ENCODE results near the gene UBE2D2.

UBE2D2 gene

DNA sequence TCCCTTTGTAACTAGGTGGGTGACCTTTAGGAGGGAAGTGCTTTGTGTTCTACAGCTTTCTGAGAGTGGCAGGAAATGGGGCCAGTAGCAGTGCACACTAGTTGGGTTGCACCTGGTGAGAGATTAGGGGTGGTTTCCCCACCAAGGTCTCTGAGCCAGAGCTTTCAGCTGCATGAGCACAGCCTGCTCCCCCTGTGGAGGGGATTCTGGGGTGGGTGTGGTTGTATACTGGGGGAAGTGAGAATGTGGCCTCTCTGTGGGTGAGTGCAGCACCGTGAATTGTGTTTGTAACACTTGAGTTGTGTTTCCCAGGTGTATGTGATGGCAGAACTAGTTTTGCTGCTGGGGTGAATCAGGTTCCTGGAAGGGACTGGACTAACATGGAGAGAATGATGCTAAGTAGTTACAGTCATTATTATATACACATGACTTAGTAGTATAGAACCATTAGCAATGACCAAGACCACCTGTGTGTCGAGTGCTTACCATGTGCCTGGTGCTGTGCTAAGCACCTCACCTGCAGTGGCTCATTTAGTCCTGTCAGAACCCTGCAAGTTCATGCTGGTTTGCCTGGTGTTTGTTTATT lies 75.2 kb downstream of the UBE2D2 start:
- DNase-seq (ENCODE audit: low read depth), result no peak

GRCh38 chr5:139636975-139637408 lies 75.9 kb downstream of the UBE2D2 start:
- DNase-seq (ENCODE audit: low read depth), result no peak

DNA sequence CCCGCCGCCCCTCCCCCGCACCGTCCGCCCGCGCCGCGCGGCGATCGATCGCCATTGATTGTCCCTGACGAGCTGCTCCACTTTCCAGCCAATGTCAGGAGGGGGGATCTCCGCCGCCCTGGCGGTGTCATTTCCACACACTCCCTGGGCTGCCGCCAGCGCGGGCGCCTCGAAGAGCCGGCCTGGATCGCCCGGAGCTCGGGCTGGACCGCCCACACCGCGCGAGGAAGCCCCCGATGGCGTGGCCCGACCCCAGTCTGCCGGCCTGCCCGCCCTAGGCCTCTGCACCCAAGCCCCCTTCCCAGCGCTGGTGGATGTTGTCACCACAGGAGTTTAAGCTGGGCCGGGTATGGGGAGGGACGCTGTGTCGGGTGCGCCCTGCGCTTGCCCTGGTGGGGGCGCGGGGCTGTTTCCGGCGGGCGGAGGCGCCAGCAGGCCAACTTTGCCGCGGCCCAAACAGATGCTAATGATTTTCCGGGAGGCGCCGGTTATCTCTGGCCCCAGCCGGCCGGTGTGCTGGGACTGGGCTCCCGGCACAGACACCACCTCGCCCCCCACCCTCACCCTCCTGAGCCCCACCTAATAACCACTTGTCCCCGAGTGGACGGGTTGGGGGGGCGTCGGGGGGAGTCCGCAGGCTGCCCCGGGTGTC lies 76.4 kb downstream of the UBE2D2 start:
- DNase-seq (ENCODE audit: low read depth), result no peak

DNA sequence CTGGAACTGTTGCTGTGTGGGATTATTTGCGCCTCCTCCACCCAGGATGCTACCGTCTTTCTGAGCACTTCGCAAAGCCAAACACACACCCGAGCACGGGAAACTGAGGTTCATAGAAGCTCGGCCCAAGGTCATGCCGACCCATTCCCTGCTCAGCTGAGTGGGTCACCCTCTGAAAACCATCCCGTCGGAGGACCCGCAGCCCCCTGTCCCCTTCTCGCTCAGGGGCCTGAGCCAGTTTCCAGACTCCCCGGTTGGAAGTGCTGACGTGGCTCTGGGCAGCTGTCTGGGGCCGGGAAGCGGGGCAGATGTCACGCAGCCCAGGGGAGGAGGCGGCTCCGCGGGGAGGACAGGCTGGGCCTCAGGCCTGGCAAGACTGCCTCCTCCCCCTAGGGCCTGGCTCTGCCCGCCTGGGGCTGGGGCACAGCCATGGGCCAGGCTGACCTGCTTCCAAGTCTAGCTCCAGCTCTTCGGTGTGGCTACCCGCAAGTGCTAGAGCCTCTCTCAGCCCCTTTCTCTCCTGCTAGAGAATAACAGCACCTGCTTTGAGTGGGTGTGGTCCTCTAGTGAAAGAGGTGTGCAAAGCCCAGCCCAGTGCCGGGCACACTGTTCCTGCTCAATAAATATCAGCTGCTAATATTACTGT lies 77.1 kb downstream of the UBE2D2 start:
- DNase-seq (ENCODE audit: low read depth), result no peak

DNA sequence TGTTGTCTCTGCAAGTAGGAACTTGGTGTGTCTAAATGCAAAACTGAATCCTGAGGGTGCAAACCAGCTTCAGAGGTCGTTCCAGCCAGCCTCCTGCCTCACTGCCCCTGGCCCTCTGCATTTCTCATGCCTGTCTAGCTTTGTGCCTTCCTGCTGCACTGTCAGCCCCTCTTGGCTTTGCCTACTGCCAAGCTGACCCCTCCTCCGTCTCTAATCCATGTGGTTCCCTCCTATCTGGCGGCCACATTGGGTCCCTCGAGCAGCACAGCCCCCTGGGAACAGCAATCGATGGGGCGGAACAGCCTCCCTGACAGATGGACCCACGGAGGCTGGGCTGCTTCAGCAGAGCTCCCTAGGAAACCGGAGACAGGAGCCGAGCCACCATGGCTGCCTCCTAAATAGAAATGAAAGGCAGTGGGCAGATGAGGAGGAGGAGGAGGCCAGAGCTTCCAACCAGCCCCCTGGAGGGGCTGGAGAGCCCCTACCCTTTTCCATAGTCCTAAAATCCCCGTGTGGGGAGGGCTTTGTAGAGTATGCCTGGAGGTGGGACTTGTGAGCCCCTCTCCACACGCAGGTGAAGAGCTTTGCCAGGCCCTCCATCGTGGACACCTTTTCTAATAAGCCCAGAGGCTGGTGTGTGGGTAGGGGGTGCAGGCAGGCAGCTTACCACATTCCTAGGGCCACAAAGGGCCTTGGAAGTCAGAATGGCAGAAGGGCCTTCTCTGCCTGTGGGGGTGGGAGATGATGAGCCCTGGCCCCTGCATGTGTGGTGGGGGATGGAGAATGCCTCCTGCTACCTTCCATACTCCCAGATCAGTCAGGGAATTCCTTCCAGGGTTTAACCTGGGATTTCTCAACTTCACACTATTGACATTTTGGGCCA lies 77.8 kb downstream of the UBE2D2 start:
- DNase-seq (ENCODE audit: low read depth), result no peak

GRCh38 chr5:139639619-139640380 lies 78.7 kb downstream of the UBE2D2 start:
- DNase-seq (ENCODE audit: low read depth), result no peak

- no peak for DNase-seq (ENCODE audit: low read depth)
These were observed 79.4 kb downstream of the UBE2D2 start for GRCh38 chr5:139640421-139641115.

DNA sequence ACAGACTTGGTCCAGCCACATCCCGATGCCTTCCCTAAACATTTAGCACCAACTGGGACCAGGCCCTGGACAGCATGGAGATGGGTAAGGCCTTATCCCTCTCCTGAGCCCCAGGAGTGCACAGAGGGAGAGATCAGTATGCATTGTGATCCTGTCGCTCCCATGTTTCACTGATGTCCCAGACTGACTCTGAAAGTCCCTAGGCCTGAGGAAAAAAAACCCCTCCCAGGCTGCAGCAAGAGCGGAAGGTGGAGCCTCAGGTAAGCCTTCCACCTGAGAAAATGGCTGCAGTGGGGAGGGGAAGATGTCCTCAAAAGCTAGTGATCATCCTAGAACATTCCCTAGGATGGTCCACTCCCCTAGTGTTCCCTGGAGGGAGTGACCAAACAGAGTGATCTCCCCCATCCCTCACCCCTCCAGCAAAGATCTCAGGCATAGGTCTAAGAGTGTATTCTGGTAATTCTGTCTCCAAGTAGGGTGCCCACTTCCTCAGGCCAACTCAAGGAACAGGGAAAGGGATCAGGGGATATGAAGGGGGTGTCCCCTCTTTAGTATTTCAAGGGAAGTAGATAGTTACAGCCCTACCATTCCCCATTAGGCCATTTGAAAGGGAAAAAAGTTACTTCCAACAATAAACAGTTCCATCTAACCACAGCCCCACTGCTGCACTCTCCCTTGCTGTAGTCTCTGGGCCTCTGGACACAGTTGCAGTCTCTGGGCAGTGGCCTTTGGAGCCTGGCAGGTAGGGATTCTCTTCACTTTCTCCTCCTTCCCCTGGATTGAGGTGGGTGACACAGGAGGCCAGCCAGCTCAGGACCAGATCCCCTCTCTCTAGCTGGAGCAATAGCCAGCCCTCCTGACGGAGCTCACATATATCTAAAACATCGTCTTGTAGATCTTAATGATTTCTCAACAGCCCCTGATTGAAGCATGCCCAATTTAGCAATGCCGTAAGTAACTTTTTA lies 80.3 kb downstream of the UBE2D2 start:
- no peak for DNase-seq (ENCODE audit: low read depth)

- DNase-seq (ENCODE audit: low read depth), result no peak
These were observed 81.1 kb downstream of the UBE2D2 start for GRCh38 chr5:139642213-139642612.

DNA sequence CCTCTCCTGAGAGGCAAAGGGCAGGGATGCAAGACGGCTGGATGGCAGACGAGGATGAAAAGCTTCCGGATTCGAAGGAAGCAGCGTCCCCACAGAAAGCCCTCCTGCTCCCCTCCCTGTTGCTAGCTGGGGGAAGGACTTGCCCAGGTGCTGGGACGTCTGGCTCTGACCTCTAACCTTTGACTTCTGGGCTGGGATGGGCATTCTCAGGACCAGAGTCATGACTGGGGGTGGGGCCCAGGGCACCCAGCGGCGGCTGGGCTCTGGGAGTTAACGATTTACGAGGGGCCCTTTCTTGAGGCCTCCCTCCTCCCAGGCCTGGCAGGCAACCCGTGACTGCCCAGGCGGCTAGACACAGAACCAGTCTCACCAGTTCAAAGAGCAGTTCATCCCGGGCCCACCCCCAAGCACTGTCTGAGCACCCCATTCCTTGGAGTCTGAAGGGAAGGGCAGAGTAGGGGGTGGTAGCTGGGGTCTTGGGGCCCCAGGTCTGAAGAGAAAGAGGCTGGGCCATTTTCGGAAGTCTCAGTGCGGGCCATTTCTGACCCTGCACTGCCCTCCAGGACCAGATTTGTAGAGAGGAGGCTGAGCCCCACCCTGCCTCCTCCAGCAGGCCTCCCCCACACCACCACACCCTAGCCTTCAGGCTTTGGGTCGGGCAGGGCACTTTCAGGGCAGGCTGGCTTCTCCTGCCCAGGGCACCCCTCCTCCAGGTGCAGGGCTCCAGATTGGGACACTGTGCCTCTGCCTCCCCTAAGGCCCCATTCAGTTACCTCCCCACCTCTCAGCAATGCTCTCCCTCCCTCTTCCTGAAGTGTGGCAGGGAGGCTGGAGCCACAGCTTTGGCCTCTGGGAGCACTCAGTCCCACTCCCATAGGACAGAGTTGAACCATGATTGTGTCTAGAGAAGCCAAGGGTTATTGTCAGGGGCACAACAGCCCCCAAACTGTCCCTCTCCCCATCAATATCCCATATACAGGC lies 82.0 kb downstream of the UBE2D2 start:
- DNase-seq (ENCODE audit: low read depth), result no peak

DNA sequence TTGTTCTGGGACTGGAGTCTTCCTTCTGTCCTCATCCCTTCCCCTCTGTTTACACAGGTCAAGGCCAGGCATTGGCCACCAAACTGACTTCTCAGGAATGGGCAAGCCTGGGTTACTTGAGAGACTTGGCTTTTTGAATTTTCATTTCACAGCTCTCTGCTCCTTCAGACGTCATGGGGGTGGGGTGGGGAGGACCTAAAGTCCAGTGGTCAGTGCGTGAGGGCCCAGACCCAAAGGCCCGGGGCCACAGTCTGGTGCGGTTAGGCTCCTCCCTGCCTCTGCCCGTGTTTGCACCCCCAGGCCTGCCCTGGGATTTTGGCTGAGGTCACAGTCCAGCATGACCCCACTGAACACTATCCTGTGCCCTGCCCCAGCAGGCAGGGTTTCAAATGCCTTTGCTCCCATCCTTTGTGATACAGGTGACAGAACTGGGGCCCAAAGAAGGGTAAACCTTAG lies 82.9 kb downstream of the UBE2D2 start:
- no peak for DNase-seq (ENCODE audit: low read depth)

DNA sequence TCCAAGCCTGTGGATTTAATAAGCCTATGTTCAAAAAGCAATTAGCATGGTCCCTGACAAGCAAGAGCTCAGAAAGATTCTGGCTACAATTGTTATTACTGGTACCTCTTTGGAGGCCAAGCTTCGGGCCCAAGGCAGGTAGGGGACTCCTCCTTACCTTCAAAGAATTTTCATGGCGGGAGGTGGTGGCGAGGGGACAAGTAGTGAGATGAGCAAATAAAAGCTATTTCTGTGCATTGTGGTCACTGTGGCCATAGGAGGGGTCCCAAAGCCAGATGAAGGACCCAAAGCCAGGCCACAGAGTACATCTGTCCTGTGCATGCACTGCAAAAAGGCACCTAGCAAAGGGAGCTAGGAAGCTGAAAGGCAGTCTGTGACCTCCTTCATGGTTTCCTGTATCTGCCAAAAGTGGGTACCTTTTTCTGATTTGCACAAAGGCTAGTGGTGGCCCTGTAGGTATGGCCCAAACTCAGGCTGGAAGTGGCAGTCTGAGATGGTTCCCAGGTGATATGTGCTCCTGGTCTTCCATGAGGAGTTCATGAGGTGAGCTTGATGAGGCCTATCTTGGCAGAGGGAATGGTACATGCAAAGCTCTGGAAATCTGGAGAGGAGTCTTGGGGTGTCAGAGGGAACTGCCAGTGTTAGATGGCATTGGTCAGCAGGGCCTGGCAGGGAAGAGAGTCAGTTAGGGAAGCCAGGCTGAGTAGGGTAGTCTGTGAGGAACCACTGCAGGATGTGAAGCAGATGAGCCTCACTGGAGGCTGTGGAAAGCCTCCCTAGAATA lies 83.7 kb downstream of the UBE2D2 start:
- no peak for DNase-seq (ENCODE audit: low read depth)

DNA sequence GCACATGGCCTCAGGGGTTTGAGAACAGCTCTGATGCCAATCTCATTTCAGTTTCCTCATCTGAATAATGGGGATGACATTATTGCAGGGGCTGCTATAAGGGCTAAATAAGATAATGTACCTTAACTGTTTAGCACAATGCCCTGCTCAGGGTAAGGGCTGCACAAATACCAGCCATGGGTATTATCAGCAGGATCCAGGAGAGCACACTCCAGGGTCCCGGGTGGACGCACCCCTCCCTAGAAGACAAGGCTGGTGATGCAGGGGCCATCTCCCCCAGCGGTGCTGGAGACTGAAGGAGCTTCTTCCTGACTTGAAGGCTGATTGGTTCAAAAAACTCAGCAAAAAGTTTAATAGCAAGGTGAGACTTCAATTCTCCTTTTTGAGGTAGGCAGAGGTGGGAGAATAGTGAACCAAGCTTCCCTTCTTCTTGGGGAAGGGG lies 84.3 kb downstream of the UBE2D2 start:
- DNase-seq (ENCODE audit: low read depth), result no peak

- DNase-seq (ENCODE audit: low read depth), result no peak
These were observed 85.0 kb downstream of the UBE2D2 start for GRCh38 chr5:139646111-139646510.

DNA sequence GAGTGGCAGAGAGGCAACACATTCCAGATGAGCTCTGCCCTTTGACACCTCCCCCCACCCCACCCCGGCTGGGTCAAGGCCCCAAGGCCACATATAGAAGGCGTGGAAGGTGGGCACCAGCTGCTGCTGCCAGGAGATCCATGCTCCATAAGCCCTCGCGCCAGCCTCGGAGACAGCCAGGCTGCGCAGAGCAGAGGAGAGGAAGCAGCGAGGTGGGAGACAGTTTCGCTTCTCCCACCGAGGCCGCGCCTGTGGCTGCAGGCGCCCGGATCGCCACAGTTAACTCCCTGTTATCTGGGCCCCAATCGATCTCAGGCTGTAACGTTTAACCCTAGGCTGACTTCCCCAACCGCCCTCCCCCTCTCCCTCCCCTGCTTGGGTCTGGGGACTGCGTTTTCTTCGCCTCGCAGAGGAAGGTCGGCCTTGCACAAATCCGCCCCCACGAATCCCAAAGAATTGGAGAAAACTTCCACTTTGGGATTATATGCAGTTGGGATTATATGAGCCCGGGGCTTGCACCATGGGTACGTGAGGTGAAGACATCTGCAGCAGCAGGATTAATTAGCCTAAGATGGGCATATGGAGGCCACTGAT lies 85.9 kb downstream of the UBE2D2 start:
- no peak for DNase-seq (ENCODE audit: low read depth)

DNA sequence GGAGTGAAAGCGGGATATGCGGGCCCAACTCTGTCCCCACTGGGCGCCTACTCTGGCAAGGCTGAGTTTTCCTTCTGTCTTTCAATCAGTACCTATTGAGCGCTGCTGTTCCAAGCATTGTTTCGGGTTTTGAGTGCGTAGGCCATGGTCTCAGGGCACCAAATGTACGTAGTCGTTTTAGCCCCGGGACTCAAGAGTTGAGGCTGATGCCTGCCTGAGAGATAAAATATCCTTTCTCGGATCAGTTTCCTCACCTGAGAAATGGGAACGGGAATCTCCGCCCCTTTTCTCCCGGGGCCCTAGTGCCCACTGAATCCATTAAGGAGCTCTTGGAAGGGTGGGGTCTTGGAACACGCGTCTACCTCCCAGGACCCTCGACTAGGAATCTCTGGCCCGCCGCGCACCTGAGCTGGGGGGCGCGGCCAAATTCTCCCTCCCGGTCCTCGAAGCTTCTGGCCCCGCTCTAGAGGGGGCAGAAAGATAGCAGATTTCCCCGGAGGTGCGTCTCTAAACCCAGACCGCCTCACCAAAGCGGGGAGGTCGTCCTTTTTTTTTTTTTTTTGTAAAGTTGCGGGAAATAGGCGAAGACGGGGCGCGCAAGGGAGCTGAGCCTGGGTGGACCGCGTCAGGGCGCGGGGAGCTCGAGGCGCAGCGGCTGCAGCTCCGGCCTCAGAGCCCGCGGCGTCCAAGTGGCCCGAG lies 86.5 kb downstream of the UBE2D2 start:
- DNase-seq (ENCODE audit: low read depth), result no peak

Measured in stimulated activated CD4-positive, alpha-beta T cell treated with anti-CD3 and anti-CD28 coated beads, Interleukin-2, amount 100 ng/mL, for 4 hours (primary cell).